HG02678 (cell line): ENCODE data around the gene GLS2.
"Not testable (repeated sequence)": the region's sequence is repeated elsewhere in the genome, so short reads cannot be mapped to it uniquely, and the experiment has no call there.

ENCODE experiments used
- ATAC-seq: cut with Tn5 transposase; IDR thresholded peaks from one replicate; pipeline ENCODE4 v1.9.1; 2021; ENCODE audit warnings: mild to moderate bottlenecking, moderate library complexity; ENCODE audit not compliant: unreplicated experiment

The GLS2 gene

GRCh38 chr12:56488041-56488955 lies at the start of gene GLS2:
Gene GLS2 (minus strand): TSS chr12:56488161. CDS start chr12:56488118, 43 bp downstream.
- peak; percentile 91 for ATAC-seq

- no peak for ATAC-seq
Measured at GRCh38 chr12:56537546-56537945, 49.6 kb upstream of the GLS2 start.

GRCh38 chr12:56530390-56531055 lies 42.6 kb upstream of the GLS2 start:
- no peak for ATAC-seq

GRCh38 chr12:56529656-56530055 lies 41.7 kb upstream of the GLS2 start:
- ATAC-seq, result no peak

- no peak for ATAC-seq
Measured at GRCh38 chr12:56528846-56529245, 40.9 kb upstream of the GLS2 start.

- ATAC-seq, result no peak
Measured at GRCh38 chr12:56522411-56523193, 34.6 kb upstream of the GLS2 start.

GRCh38 chr12:56521590-56522371 lies 33.8 kb upstream of the GLS2 start, which contains the start of gene RBMS2:
Gene RBMS2 (plus strand): TSS chr12:56521820. CDS start chr12:56522024, 204 bp downstream.
- no peak for ATAC-seq

- no peak for ATAC-seq
Measured at GRCh38 chr12:56521209-56521589, 33.2 kb upstream of the GLS2 start.

GRCh38 chr12:56520506-56520905 lies 32.5 kb upstream of the GLS2 start:
- no peak for ATAC-seq

- ATAC-seq, result no peak
Measured at GRCh38 chr12:56520048-56520447, 32.1 kb upstream of the GLS2 start.

- no peak for ATAC-seq
Measured at GRCh38 chr12:56518570-56518969, 30.6 kb upstream of the GLS2 start.

GRCh38 chr12:56517854-56518253 lies 29.9 kb upstream of the GLS2 start:
- no peak for ATAC-seq

- not testable (repeated sequence) for ATAC-seq
Measured at GRCh38 chr12:56514014-56514318, 26.0 kb upstream of the GLS2 start.

GRCh38 chr12:56510786-56511185 lies 22.8 kb upstream of the GLS2 start:
- ATAC-seq, result no peak

- not testable (repeated sequence) for ATAC-seq
Measured at GRCh38 chr12:56499879-56500278, 11.9 kb upstream of the GLS2 start.

- not testable (repeated sequence) for ATAC-seq
Measured at GRCh38 chr12:56499452-56499851, 11.5 kb upstream of the GLS2 start.

- ATAC-seq, result not testable (repeated sequence)
Measured at GRCh38 chr12:56498126-56498902, 10.4 kb upstream of the GLS2 start.

- ATAC-seq, result not testable (repeated sequence)
Measured at GRCh38 chr12:56496704-56497103, 8.7 kb upstream of the GLS2 start.

GRCh38 chr12:56494481-56494880 lies 6.5 kb upstream of the GLS2 start:
- not testable (repeated sequence) for ATAC-seq

- not testable (repeated sequence) for ATAC-seq
Measured at GRCh38 chr12:56494106-56494415, 6.1 kb upstream of the GLS2 start.
